Measurements from ENCODE around the gene SGK1.

DNA sequence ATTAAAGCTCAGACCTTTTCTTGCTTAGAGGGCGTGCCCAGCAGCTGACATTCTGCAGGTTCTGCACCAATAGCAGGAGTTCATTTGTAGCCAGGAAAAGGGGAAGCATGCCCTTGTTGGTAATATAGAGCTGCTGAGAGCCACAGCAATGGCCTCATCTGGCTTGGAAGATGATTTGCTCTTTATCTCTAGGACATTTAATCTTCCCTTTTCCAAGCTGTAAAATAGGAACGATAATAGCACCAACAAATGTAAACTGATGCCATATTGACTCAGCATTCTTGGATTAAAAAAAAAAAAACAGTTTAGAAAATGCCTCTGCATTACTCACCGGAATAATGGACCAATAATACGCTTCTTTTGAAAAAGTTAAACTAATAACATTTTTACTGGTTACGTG, 172.1 kb downstream of the SGK1 start:
- TF ChIP-seq, protein P1, sequence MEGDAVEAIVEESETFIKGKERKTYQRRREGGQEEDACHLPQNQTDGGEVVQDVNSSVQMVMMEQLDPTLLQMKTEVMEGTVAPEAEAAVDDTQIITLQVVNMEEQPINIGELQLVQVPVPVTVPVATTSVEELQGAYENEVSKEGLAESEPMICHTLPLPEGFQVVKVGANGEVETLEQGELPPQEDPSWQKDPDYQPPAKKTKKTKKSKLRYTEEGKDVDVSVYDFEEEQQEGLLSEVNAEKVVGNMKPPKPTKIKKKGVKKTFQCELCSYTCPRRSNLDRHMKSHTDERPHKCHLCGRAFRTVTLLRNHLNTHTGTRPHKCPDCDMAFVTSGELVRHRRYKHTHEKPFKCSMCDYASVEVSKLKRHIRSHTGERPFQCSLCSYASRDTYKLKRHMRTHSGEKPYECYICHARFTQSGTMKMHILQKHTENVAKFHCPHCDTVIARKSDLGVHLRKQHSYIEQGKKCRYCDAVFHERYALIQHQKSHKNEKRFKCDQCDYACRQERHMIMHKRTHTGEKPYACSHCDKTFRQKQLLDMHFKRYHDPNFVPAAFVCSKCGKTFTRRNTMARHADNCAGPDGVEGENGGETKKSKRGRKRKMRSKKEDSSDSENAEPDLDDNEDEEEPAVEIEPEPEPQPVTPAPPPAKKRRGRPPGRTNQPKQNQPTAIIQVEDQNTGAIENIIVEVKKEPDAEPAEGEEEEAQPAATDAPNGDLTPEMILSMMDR (IDR thresholded peaks at IDR 0.05): no peak
- TF ChIP-seq EZH2 (IDR thresholded peaks at IDR 0.05; ENCODE audit: borderline replicate concordance, insufficient read depth, low read depth, low read length, poor library complexity, severe bottlenecking): no peak
